H9 (cell line): Measurements from ENCODE around the gene ROR1. TPM values are rescaled to one million over a fixed set of nuclear protein-coding genes. Genes with fewer than 3 reads are reported as not detected.

Experiments
- DNase-seq: peaks from one replicate; pipeline ENCODE4 v3.0.0-alpha.2; 2017
- H2AFZ ChIP-seq: one replicate; pipeline ENCODE4 v1.6.1; 2013; ENCODE audit warnings: mild to moderate bottlenecking, low read length, control low read depth, moderate library complexity
- H2AK5ac ChIP-seq: 2 replicates; pipeline ENCODE4 v1.6.1; 2013; ENCODE audit warnings: low read length, control low read depth, mixed read lengths; ENCODE audit not compliant: insufficient read length
- H2BK120ac ChIP-seq: one replicate; pipeline ENCODE4 v1.6.1; 2013; ENCODE audit warnings: low read depth, mild to moderate bottlenecking, low read length, control low read depth, inconsistent platforms; ENCODE audit not compliant: poor library complexity, severe bottlenecking
- H2BK12ac ChIP-seq: 2 replicates; pipeline ENCODE4 v1.6.1; 2013; ENCODE audit warnings: low read length, control low read depth, mixed read lengths, low read depth; ENCODE audit not compliant: insufficient read length
- H2BK15ac ChIP-seq: 2 replicates; pipeline ENCODE4 v1.6.1; 2013; ENCODE audit warnings: low read depth, low read length, control low read depth
- H2BK20ac ChIP-seq: one replicate; pipeline ENCODE4 v1.6.1; 2013; ENCODE audit warnings: low read depth, mild to moderate bottlenecking, low read length, control low read depth, inconsistent platforms; ENCODE audit not compliant: poor library complexity, severe bottlenecking
- H2BK5ac ChIP-seq: 2 replicates; pipeline ENCODE4 v1.6.1; 2013; ENCODE audit warnings: low read length, control low read depth, mixed read lengths; ENCODE audit not compliant: insufficient read length
- H3K14ac ChIP-seq: 2 replicates; pipeline ENCODE4 v1.6.1; 2013; ENCODE audit warnings: low read length, control low read depth; ENCODE audit not compliant: insufficient read depth
- H3K18ac ChIP-seq: 2 replicates; pipeline ENCODE4 v1.6.1; 2013; ENCODE audit warnings: low read depth, mild to moderate bottlenecking, mixed read lengths, low read length, control low read depth; ENCODE audit not compliant: insufficient read length
- H3K23ac ChIP-seq: 2 replicates; pipeline ENCODE4 v1.6.1; 2013; ENCODE audit warnings: low read length, control low read depth, mixed read lengths, low read depth; ENCODE audit not compliant: insufficient read length
- H3K23me2 ChIP-seq: 2 replicates; pipeline ENCODE4 v1.6.1; 2013; ENCODE audit warnings: low read depth, mild to moderate bottlenecking, mixed read lengths, low read length, control low read depth; ENCODE audit not compliant: insufficient read length, poor library complexity, severe bottlenecking
- H3K27ac ChIP-seq: 2 replicates; pipeline ENCODE4 v1.5.1; 2013; ENCODE audit warnings: low read length, control low read depth, mixed read lengths, low read depth; ENCODE audit not compliant: insufficient read length
- H3K27me3 ChIP-seq: 2 replicates; pipeline ENCODE4 v1.6.1; 2013; ENCODE audit warnings: low read length, control low read depth, inconsistent platforms; ENCODE audit not compliant: insufficient read depth
- H3K4ac ChIP-seq: 2 replicates; pipeline ENCODE4 v1.6.1; 2013; ENCODE audit warnings: low read depth, mild to moderate bottlenecking, control low read depth, inconsistent platforms, low read length, moderate library complexity
- H3K4me1 ChIP-seq: 2 replicates; pipeline ENCODE4 v1.6.1; 2013; ENCODE audit warnings: low read length, control low read depth, inconsistent platforms; ENCODE audit not compliant: insufficient read depth
- H3K4me2 ChIP-seq: 2 replicates; pipeline ENCODE4 v1.6.1; 2013; ENCODE audit warnings: low read length, control low read depth, mixed read lengths; ENCODE audit not compliant: insufficient read length, insufficient read depth
- H3K56ac ChIP-seq: 2 replicates; pipeline ENCODE4 v1.6.1; 2013; ENCODE audit warnings: low read depth, mild to moderate bottlenecking, mixed read lengths, low read length, control low read depth; ENCODE audit not compliant: insufficient read length
- H3K79me1 ChIP-seq: 2 replicates; pipeline ENCODE4 v1.6.1; 2013; ENCODE audit warnings: low read depth, mild to moderate bottlenecking, moderate library complexity, low read length, control low read depth, inconsistent platforms; ENCODE audit not compliant: insufficient read depth, poor library complexity, severe bottlenecking
- H3K79me2 ChIP-seq: 2 replicates; pipeline ENCODE4 v1.6.1; 2013; ENCODE audit warnings: low read length, control low read depth, inconsistent platforms; ENCODE audit not compliant: insufficient read depth
- H3K9ac ChIP-seq: 2 replicates; pipeline ENCODE4 v1.6.1; 2013; ENCODE audit warnings: low read length, control low read depth, mixed read lengths; ENCODE audit not compliant: insufficient read length; ENCODE audit errors: extremely low read depth
- H3K9me3 ChIP-seq: one replicate; pipeline ENCODE4 v1.6.1; 2013; ENCODE audit warnings: low read depth, low read length, inconsistent platforms; ENCODE audit not compliant: control insufficient read depth
- H3T11ph ChIP-seq: one replicate; pipeline ENCODE4 v1.6.1; 2013; ENCODE audit warnings: mild to moderate bottlenecking, low read length, control low read depth, inconsistent platforms
- H4K20me1 ChIP-seq: one replicate; pipeline ENCODE4 v1.6.1; 2013; ENCODE audit not compliant: control insufficient read depth, insufficient read length, insufficient read depth
- H4K5ac ChIP-seq: 2 replicates; pipeline ENCODE4 v1.6.1; 2013; ENCODE audit warnings: low read depth, mild to moderate bottlenecking, mixed read lengths, low read length, control low read depth; ENCODE audit not compliant: insufficient read length
- H4K8ac ChIP-seq: replicated peaks from 2 replicates; pipeline ENCODE4 v1.6.1; 2013; ENCODE audit warnings: low read length, control low read depth, mixed read lengths, low read depth; ENCODE audit not compliant: insufficient read length
- H4K91ac ChIP-seq: 2 replicates; pipeline ENCODE4 v1.6.1; 2013; ENCODE audit warnings: low read depth, mild to moderate bottlenecking, moderate library complexity, mixed read lengths, low read length, control low read depth; ENCODE audit not compliant: insufficient read length
- H3K27ac Mint-ChIP-seq, 3 experiments: 2 replicates in 2 of 3; 3 replicates in 1 of 3; pipeline ENCODE4 v1.8.0; 2020 to 2021; ENCODE audit warnings: mixed read lengths in 3 of 3, mild to moderate bottlenecking in 1 of 3, moderate library complexity in 1 of 3
- H3K27me3 Mint-ChIP-seq: 2 replicates; pipeline ENCODE4 v1.8.0; 2021; ENCODE audit warnings: low read depth, mild to moderate bottlenecking, moderate library complexity, mixed read lengths
- H3K36me3 Mint-ChIP-seq, 3 experiments: 2 replicates in 2 of 3; 3 replicates in 1 of 3; pipeline ENCODE4 v1.8.0; 2020 to 2021; ENCODE audit warnings: low read depth in 3 of 3, mixed read lengths in 3 of 3; ENCODE audit not compliant: insufficient read depth in 1 of 3
- H3K4me1 Mint-ChIP-seq, 2 experiments: 2 replicates each; pipeline ENCODE4 v1.8.0; 2020; ENCODE audit warnings: mixed read lengths in 2 of 2
- H3K4me3 Mint-ChIP-seq, 2 experiments: 2 replicates in 1 of 2; 3 replicates in 1 of 2; pipeline ENCODE4 v1.8.0; 2020 to 2021; ENCODE audit warnings: mild to moderate bottlenecking in 2 of 2, mixed read lengths in 2 of 2, moderate library complexity in 1 of 2
- H3K9me3 Mint-ChIP-seq, 2 experiments: 2 replicates in 1 of 2; 3 replicates in 1 of 2; pipeline ENCODE4 v1.8.0; 2020; ENCODE audit warnings: mild to moderate bottlenecking in 2 of 2, mixed read lengths in 2 of 2, moderate library complexity in 1 of 2
- CTCF ChIP-seq: fragments of 200-600 bp; sonication (generic); conservative IDR thresholded peaks from 3 replicates; pipeline ENCODE4 v1.8.0; 2021; ENCODE audit warnings: antibody characterized with exemption, mild to moderate bottlenecking
- WGBS: extraction: QIAGEN DNeasy Blood & Tissue Kit; methylation state at CpG from one replicate; pipeline ENCODE4 v1.1.7; 2013; ENCODE audit warnings: missing lambda C conversion rate, low lambda C conversion rate, mixed read lengths; ENCODE audit not compliant: insufficient read length; ENCODE audit errors: extremely low coverage; 5-methylcytosine and 5-hydroxymethylcytosine counted together
- total RNA-seq: library from RNA; stranded (reverse); gene quantifications from 2 replicates; pipeline ENCODE4 v1.2.1, GENCODE V29; 2021

The ROR1 gene
- total RNA-seq, 1 experiment from 2014 or later: 75.9 TPM

GRCh38 chr1:64080941-64081562 lies 307.2 kb downstream of the ROR1 start:
- H4K20me1 ChIP-seq: no peaks in the 10 kb centered on the region
- H3K18ac ChIP-seq: no peak overlapping the region
- no peak overlapping the region for H3T11ph ChIP-seq
- H3K4me3 Mint-ChIP-seq: no peak overlapping the region
- no peak overlapping the region for H2BK20ac ChIP-seq
- no peak overlapping the region for H3K27ac ChIP-seq
- no peaks in the 10 kb centered on the region for H3K23me2 ChIP-seq
- H4K8ac ChIP-seq: no peak overlapping the region
- H3K9me3 Mint-ChIP-seq: no peaks in the 10 kb centered on the region
- DNase-seq: no peak
- no peaks in the 10 kb centered on the region for H3K9me3 ChIP-seq
- no peak for TF ChIP-seq CTCF
- no peak overlapping the region for H2AFZ ChIP-seq
- H3K36me3 Mint-ChIP-seq: no peaks in the 10 kb centered on the region; a peak in 1 of 7 replicates
- peaks cover 2% of the 10 kb centered on the region for H3K4me1 ChIP-seq
- no peak overlapping the region for H4K91ac ChIP-seq
- H3K27me3 Mint-ChIP-seq: no peaks in the 10 kb centered on the region
- no CpG with 5 or more reads among the region's 3 CpGs for WGBS
- no peak overlapping the region for H3K4me2 ChIP-seq
- H3K23ac ChIP-seq: no peak overlapping the region
- no peak overlapping the region for H2BK120ac ChIP-seq
- H3K4me1 Mint-ChIP-seq: peaks cover 4 to 8% of the 10 kb centered on the region in 2 experiments
- H3K4ac ChIP-seq: no peak overlapping the region
- no peak overlapping the region for H2BK12ac ChIP-seq
- H3K79me1 ChIP-seq: no peaks in the 10 kb centered on the region
- H3K56ac ChIP-seq: no peak overlapping the region
- no peak overlapping the region for H3K14ac ChIP-seq
- no peak overlapping the region for H2BK15ac ChIP-seq
- no peak overlapping the region for H3K9ac ChIP-seq
- H4K5ac ChIP-seq: no peak overlapping the region
- H2BK5ac ChIP-seq: no peak overlapping the region
- H2AK5ac ChIP-seq: no peak overlapping the region
- H3K27me3 ChIP-seq: no peaks in the 10 kb centered on the region
- peak overlapping the region in 1 of 3 experiments; percentile 50; a peak in 2 of 7 replicates for H3K27ac Mint-ChIP-seq
- no peaks in the 10 kb centered on the region for H3K79me2 ChIP-seq
